ENCODE results near the gene CLDN2. TPM values are rescaled to one million over a fixed set of nuclear protein-coding genes. Genes with fewer than 3 reads are reported as not detected.
"Not testable (repeated sequence)": the region's sequence is repeated elsewhere in the genome, so short reads cannot be mapped to it uniquely, and the experiment has no call there.

Gene CLDN2
- total RNA-seq, 1 experiment from 2014 or later = not detected

DNA sequence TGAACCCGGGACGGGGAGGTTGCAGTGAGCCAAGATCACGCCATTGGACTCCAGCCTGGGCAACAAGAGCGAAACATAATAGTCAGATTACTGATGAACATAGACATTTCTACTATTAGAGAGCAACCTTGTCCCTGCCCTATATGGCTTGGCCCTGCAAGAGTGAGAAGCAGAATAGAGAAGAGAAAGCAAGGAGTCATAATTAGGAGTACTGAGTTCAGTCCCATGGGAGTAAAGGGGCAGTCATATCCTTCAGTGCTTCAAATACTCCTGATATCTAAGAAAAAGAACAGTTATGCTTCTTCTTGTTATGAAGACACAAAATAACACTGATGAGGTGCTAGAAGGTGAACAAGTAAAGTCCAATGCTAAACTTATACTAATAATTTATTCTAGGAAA, 33.8 kb downstream of the CLDN2 start:
- Histone ChIP-seq H3K36me3 (ENCODE audit: insufficient read depth, low read length) (peaks cover 3% of the 10 kb centered on the region; the same call in 1 of the 2 replicates), H3K27me3 (ENCODE audit: low read length) (no peaks in the 10 kb centered on the region), H3K4me3 (ENCODE audit: low read length) (no peak overlapping the region), H4K20me1 (ENCODE audit: insufficient read depth, low read depth, low read length) (no peaks in the 10 kb centered on the region), H3K79me2 (ENCODE audit: low read length) (no peaks in the 10 kb centered on the region), H3K27ac (ENCODE audit: low read length) (no peak overlapping the region), H3K9ac (ENCODE audit: low read length) (no peak overlapping the region), H2AFZ (ENCODE audit: low read length) (no peak overlapping the region), H3K4me1 (ENCODE audit: low read length) (peaks cover 5% of the 10 kb centered on the region), H3K4me2 (ENCODE audit: low read depth, low read length, poor library complexity, severe bottlenecking) (no peak overlapping the region), H3K9me2 (replicated peaks; ENCODE audit: insufficient read depth, low read length) (no peaks in the 10 kb centered on the region), H3K9me3 (ENCODE audit: low read length) (no peaks in the 10 kb centered on the region)
- DNase-seq = peak; percentile 48

DNA sequence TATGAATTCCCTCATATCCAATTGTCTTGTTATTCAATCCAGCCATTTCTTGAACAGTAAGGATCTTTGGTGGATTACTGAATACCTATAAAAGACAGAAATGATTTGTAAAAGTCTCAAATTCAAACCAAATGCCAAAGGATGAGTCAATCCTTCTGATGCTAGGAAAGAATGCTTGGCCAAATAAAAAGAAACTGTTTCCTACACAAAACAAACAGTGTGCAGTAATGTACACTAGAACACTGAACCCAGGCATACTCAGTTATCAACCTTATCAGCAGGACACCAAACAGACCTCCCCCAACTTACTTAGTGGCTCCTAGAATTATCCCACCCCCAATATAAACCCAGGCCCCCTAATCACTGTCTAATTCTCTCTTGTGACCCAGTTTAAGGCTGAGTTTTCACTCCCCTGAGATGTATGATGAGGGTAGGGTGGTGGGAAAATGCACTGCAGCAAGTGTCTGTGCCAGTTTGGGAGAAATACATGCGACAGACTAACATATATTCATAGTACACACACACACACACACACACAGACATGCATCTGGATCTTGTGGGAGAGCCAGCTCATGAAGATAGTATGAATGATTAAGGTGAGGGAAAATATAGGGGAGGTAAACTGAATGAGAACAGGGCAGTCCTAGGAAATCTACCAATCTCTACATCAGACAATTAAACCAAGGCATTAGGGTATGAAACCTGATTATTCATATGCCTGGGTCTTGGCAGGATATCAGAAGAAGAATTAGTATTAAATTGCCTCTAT, 35.0 kb downstream of the CLDN2 start:
- Histone ChIP-seq H3K36me3 (ENCODE audit: insufficient read depth, low read length) (peaks cover 3% of the 10 kb centered on the region; the same call in 1 of the 2 replicates), H3K27me3 (ENCODE audit: low read length) (no peaks in the 10 kb centered on the region), H4K20me1 (ENCODE audit: insufficient read depth, low read depth, low read length) (no peaks in the 10 kb centered on the region), H2AFZ (ENCODE audit: low read length) (no peak overlapping the region), H3K4me3 (ENCODE audit: low read length) (no peak overlapping the region), H3K9me3 (ENCODE audit: low read length) (no peaks in the 10 kb centered on the region), H3K27ac (ENCODE audit: low read length) (no peak overlapping the region), H3K9ac (ENCODE audit: low read length) (no peak overlapping the region), H3K9me2 (replicated peaks; ENCODE audit: insufficient read depth, low read length) (no peaks in the 10 kb centered on the region), H3K4me1 (ENCODE audit: low read length) (peaks cover 5% of the 10 kb centered on the region), H3K4me2 (ENCODE audit: low read depth, low read length, poor library complexity, severe bottlenecking) (no peak overlapping the region), H3K79me2 (ENCODE audit: low read length) (no peaks in the 10 kb centered on the region)
- DNase-seq = no peak

DNA sequence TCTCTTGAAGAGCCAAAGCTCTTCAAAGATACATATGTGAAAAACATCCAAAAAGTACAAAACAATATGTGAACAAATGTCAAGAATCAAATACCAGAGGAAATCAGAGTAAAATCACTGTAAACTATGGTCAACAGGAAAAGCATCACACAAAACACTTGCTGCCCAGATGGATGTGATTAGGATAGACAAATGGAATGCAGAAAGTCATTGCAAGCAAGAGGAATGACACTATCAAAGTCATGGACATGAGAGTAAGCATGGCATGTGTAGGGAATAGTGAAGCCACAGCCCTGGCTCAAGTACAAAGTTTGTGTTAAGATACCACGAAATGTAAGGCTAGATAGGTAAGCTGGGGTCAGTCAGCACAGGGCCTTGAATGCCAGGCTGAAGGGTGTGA, 37.7 kb downstream of the CLDN2 start:
- Histone ChIP-seq H3K9me3 (ENCODE audit: low read length) (no peaks in the 10 kb centered on the region), H3K4me1 (ENCODE audit: low read length) (peaks cover 5% of the 10 kb centered on the region), H3K4me2 (ENCODE audit: low read depth, low read length, poor library complexity, severe bottlenecking) (no peak overlapping the region), H3K36me3 (ENCODE audit: insufficient read depth, low read length) (peaks cover 3% of the 10 kb centered on the region; the same call in 1 of the 2 replicates), H3K9ac (ENCODE audit: low read length) (no peak overlapping the region), H3K9me2 (replicated peaks; ENCODE audit: insufficient read depth, low read length) (no peaks in the 10 kb centered on the region), H3K27me3 (ENCODE audit: low read length) (no peaks in the 10 kb centered on the region), H3K27ac (ENCODE audit: low read length) (no peak overlapping the region), H4K20me1 (ENCODE audit: insufficient read depth, low read depth, low read length) (no peaks in the 10 kb centered on the region), H3K79me2 (ENCODE audit: low read length) (no peaks in the 10 kb centered on the region), H2AFZ (ENCODE audit: low read length) (no peak overlapping the region), H3K4me3 (ENCODE audit: low read length) (no peak overlapping the region)
- DNase-seq = no peak

DNA sequence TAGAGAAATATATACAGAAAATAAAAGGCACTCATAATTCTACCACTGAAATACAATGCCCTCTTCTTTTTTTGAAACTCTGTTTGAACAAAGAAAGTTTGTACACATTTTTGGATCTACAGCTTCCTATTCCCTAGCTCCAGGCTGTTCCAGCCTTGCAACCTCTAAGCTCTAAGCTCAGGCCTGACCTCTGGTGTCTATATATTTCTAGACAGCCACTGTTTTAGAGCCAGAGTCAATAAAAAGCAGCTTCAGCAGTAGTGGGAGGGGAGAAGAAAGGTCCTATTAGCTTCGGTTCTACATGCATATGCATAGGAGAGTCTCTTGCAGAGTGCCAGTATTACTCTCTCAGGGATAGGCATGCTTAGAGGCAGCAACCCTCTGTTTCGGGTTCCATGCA, 39.7 kb downstream of the CLDN2 start:
- Histone ChIP-seq H3K4me2 (ENCODE audit: low read depth, low read length, poor library complexity, severe bottlenecking) (no peak overlapping the region), H3K9me2 (replicated peaks; ENCODE audit: insufficient read depth, low read length) (no peaks in the 10 kb centered on the region), H3K36me3 (ENCODE audit: insufficient read depth, low read length) (no peaks in the 10 kb centered on the region), H3K27ac (ENCODE audit: low read length) (no peak overlapping the region), H3K27me3 (ENCODE audit: low read length) (no peaks in the 10 kb centered on the region), H2AFZ (ENCODE audit: low read length) (no peak overlapping the region), H4K20me1 (ENCODE audit: insufficient read depth, low read depth, low read length) (no peaks in the 10 kb centered on the region), H3K4me1 (ENCODE audit: low read length) (no peaks in the 10 kb centered on the region), H3K9ac (ENCODE audit: low read length) (no peak overlapping the region), H3K9me3 (ENCODE audit: low read length) (no peaks in the 10 kb centered on the region), H3K4me3 (ENCODE audit: low read length) (no peak overlapping the region), H3K79me2 (ENCODE audit: low read length) (no peaks in the 10 kb centered on the region)
- DNase-seq = peak; percentile 43

DNA sequence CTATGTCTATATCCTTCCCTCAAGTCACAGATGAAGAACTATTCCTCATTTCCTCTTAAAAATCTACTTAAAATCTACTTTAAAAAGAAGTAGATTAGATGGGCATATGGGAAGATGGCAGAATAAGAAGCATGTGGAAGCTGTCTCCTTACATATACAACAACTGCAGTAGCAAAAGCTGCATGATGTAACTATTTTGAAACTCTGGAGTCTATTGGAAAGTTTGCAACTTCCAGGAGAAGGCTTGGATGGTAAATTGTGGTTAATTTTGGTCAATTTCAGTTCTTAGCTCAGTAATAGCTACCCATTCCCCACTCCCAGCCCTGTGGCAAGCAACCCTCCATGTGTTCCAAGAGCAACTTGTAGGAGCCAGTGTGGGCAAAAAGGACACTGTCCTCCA, 42.9 kb downstream of the CLDN2 start:
- no peak overlapping the region for H3K27ac ChIP-seq (ENCODE audit: low read length)
- H3K9me2 ChIP-seq (replicated peaks; ENCODE audit: insufficient read depth, low read length) = no peaks in the 10 kb centered on the region
- no peaks in the 10 kb centered on the region for H3K79me2 ChIP-seq (ENCODE audit: low read length)
- no peak overlapping the region for H3K4me3 ChIP-seq (ENCODE audit: low read length)
- no peaks in the 10 kb centered on the region for H3K4me1 ChIP-seq (ENCODE audit: low read length)
- no peaks in the 10 kb centered on the region for H3K36me3 ChIP-seq (ENCODE audit: insufficient read depth, low read length)
- no peak overlapping the region for H2AFZ ChIP-seq (ENCODE audit: low read length)
- DNase-seq = no peak
- no peaks in the 10 kb centered on the region for H4K20me1 ChIP-seq (ENCODE audit: insufficient read depth, low read depth, low read length)
- H3K27me3 ChIP-seq (ENCODE audit: low read length) = no peaks in the 10 kb centered on the region
- no peak overlapping the region for H3K9ac ChIP-seq (ENCODE audit: low read length)
- no peaks in the 10 kb centered on the region for H3K9me3 ChIP-seq (ENCODE audit: low read length)
- H3K4me2 ChIP-seq (ENCODE audit: low read depth, low read length, poor library complexity, severe bottlenecking) = no peak overlapping the region

DNA sequence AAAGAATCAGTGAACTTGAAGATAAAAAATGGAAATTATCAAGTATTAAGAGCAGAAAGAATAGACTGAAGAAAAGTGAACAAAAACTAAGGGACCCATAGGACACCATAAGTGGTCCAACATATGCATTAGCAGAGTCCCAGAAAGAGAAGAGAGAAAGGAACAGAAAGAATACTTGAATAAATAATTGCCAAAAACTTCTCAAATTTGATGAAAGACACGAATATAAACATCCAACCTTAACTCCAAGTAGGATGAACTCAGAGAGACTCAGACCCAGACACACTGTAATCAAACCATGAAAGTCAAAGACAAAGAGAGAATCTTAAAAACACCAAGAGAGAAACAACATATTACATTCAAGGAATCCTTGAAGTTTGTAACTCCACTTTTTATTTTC, 44.1 kb downstream of the CLDN2 start:
- DNase-seq = no peak
- H3K4me2 ChIP-seq (ENCODE audit: low read depth, low read length, poor library complexity, severe bottlenecking) = no peak overlapping the region
- H3K36me3 ChIP-seq (ENCODE audit: insufficient read depth, low read length) = no peaks in the 10 kb centered on the region
- H3K27ac ChIP-seq (ENCODE audit: low read length) = no peak overlapping the region
- no peaks in the 10 kb centered on the region for H3K79me2 ChIP-seq (ENCODE audit: low read length)
- H3K9ac ChIP-seq (ENCODE audit: low read length) = no peak overlapping the region
- H3K4me1 ChIP-seq (ENCODE audit: low read length) = no peaks in the 10 kb centered on the region
- H3K4me3 ChIP-seq (ENCODE audit: low read length) = no peak overlapping the region
- no peaks in the 10 kb centered on the region for H4K20me1 ChIP-seq (ENCODE audit: insufficient read depth, low read depth, low read length)
- no peak overlapping the region for H2AFZ ChIP-seq (ENCODE audit: low read length)
- no peaks in the 10 kb centered on the region for H3K27me3 ChIP-seq (ENCODE audit: low read length)
- no peaks in the 10 kb centered on the region for H3K9me3 ChIP-seq (ENCODE audit: low read length)
- H3K9me2 ChIP-seq (replicated peaks; ENCODE audit: insufficient read depth, low read length) = no peaks in the 10 kb centered on the region

DNA sequence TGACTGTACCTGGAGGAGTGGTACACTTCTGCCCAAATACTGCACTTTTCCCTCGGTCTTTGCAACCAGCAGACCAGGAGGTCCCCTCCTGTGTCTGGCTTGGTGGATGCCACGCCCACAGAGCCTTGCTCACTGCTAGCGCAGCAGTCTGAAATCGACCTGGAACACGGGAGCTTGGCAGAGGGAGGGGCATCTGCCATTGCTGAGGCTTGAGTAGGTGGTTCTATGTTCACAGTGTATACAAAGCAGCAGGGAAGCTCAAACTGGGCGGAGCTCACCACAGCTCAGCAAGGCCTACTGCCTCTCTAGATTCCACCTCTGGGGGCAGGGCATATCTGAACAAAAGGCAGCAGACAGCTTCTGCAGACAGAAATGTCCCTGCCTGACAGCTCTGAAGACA, 46.3 kb downstream of the CLDN2 start:
- H3K79me2 ChIP-seq (ENCODE audit: low read length); H3K27me3 ChIP-seq (ENCODE audit: low read length); DNase-seq; H3K27ac ChIP-seq (ENCODE audit: low read length); H3K36me3 ChIP-seq (ENCODE audit: insufficient read depth, low read length); H3K4me2 ChIP-seq (ENCODE audit: low read depth, low read length, poor library complexity, severe bottlenecking); H2AFZ ChIP-seq (ENCODE audit: low read length); H4K20me1 ChIP-seq (ENCODE audit: insufficient read depth, low read depth, low read length); H3K4me3 ChIP-seq (ENCODE audit: low read length); H3K9me3 ChIP-seq (ENCODE audit: low read length); H3K9ac ChIP-seq (ENCODE audit: low read length); H3K9me2 ChIP-seq (replicated peaks; ENCODE audit: insufficient read depth, low read length); H3K4me1 ChIP-seq (ENCODE audit: low read length): not testable (repeated sequence)

DNA sequence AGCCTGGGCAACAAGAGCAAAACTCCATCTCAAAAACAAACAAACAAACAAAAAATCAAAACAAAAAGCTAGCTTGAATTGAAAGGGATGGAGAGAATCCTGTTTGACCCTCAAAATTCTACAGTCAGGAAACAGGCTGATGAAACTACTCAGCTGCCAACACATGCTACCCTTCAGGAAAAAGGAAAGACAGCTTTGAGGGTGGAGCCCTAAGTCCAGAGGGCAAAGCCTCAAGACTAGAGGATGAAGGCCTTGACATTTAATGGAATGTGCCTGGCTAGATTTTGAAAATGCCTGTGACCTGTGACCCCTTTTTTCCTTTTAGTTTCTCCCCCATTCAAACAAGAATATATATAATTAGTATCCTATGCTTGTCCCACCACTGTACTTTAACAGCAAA, 52.7 kb downstream of the CLDN2 start:
- Histone ChIP-seq H3K9me3 (ENCODE audit: low read length) (no peaks in the 10 kb centered on the region), H3K79me2 (ENCODE audit: low read length) (no peaks in the 10 kb centered on the region), H3K4me2 (ENCODE audit: low read depth, low read length, poor library complexity, severe bottlenecking) (no peak overlapping the region), H3K27me3 (ENCODE audit: low read length) (no peaks in the 10 kb centered on the region), H2AFZ (ENCODE audit: low read length) (no peak overlapping the region), H3K4me1 (ENCODE audit: low read length) (no peaks in the 10 kb centered on the region), H3K4me3 (ENCODE audit: low read length) (no peak overlapping the region), H3K9ac (ENCODE audit: low read length) (no peak overlapping the region), H4K20me1 (ENCODE audit: insufficient read depth, low read depth, low read length) (no peaks in the 10 kb centered on the region), H3K9me2 (replicated peaks; ENCODE audit: insufficient read depth, low read length) (0 out of 2 replicates have a peak, but pooled peaks cover 2% of the 10 kb centered on the region), H3K36me3 (ENCODE audit: insufficient read depth, low read length) (no peaks in the 10 kb centered on the region), H3K27ac (ENCODE audit: low read length) (no peak overlapping the region)
- no peak for DNase-seq
